ENCODE results near the gene TAX1BP3.

TAX1BP3 gene

DNA sequence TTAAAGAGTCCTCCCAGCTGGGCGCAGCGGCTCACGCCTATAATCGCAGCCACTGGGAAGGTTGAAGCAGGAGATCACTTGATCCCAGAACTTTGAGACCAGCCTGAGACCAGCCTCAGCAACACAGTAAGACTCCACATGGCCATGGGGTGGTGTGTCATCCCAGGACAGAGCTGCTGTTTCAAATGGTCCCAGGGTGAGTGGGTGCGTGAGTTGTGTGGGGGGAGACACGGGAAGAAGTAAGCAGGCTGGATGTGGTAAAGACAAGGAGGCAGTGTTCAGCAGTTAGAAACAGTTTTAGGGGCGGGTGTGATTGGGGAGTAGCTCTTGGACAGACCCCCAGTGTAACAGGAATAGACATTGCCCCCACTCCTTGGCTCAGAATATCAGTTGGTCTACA lies 36.1 kb downstream of the TAX1BP3 start:
- TF ChIP-seq, protein P1, sequence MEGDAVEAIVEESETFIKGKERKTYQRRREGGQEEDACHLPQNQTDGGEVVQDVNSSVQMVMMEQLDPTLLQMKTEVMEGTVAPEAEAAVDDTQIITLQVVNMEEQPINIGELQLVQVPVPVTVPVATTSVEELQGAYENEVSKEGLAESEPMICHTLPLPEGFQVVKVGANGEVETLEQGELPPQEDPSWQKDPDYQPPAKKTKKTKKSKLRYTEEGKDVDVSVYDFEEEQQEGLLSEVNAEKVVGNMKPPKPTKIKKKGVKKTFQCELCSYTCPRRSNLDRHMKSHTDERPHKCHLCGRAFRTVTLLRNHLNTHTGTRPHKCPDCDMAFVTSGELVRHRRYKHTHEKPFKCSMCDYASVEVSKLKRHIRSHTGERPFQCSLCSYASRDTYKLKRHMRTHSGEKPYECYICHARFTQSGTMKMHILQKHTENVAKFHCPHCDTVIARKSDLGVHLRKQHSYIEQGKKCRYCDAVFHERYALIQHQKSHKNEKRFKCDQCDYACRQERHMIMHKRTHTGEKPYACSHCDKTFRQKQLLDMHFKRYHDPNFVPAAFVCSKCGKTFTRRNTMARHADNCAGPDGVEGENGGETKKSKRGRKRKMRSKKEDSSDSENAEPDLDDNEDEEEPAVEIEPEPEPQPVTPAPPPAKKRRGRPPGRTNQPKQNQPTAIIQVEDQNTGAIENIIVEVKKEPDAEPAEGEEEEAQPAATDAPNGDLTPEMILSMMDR (IDR thresholded peaks at IDR 0.05; ENCODE audit: low read depth, low read length) = no peak
- H3K4me3 ChIP-seq (ENCODE audit: low read depth, low read length) = no peak overlapping the region

DNA sequence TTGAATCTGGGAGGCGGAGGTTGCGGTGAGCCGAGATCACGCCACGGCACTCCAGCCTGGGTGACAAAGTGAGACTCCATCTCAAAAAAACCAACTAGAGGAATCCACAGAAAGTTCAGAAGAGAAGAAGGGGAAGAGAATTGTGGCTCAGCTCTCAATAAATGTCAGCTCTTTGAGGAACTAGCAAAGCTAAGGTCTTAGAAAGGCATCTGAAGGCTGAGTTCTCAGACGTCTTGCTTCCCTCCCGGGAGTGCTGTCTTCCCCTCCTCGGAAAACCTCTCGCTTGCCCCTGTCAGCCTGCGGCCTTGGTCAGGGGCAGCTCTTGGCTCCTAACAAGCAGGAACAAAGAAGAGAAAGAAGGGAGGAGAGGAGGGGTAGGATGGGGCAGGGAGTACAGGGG lies 37.6 kb downstream of the TAX1BP3 start:
- TF ChIP-seq, protein P1 (IDR thresholded peaks at IDR 0.05; ENCODE audit: low read depth, low read length) = no peak

DNA sequence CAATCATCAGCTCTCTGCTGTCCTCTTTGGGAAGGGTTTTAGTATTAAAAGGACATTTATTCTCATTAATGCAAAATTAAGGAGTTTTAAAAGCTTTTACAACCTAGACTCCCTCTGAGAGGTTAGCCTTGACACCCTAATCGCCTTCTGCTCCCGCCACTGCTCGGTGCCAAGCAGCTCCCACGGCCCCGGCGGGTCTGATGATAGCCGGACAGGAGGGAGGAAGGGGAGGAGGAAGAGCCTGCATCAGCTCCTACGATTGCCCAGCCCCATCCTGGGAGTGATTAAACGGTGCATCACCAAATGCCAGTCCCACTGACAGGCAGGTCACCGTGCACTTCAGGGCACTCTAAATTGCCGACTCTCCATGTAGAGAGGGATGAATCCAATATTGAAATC lies 40.6 kb downstream of the TAX1BP3 start:
- no peak overlapping the region for H3K4me3 ChIP-seq (ENCODE audit: low read depth, low read length)
- TF ChIP-seq, protein P1 (IDR thresholded peaks at IDR 0.05; ENCODE audit: low read depth, low read length) = no peak

More for the DNA sequence above, 37.6 kb downstream of the TAX1BP3 start:
- no peak overlapping the region for H3K4me3 ChIP-seq (ENCODE audit: low read depth, low read length)

DNA sequence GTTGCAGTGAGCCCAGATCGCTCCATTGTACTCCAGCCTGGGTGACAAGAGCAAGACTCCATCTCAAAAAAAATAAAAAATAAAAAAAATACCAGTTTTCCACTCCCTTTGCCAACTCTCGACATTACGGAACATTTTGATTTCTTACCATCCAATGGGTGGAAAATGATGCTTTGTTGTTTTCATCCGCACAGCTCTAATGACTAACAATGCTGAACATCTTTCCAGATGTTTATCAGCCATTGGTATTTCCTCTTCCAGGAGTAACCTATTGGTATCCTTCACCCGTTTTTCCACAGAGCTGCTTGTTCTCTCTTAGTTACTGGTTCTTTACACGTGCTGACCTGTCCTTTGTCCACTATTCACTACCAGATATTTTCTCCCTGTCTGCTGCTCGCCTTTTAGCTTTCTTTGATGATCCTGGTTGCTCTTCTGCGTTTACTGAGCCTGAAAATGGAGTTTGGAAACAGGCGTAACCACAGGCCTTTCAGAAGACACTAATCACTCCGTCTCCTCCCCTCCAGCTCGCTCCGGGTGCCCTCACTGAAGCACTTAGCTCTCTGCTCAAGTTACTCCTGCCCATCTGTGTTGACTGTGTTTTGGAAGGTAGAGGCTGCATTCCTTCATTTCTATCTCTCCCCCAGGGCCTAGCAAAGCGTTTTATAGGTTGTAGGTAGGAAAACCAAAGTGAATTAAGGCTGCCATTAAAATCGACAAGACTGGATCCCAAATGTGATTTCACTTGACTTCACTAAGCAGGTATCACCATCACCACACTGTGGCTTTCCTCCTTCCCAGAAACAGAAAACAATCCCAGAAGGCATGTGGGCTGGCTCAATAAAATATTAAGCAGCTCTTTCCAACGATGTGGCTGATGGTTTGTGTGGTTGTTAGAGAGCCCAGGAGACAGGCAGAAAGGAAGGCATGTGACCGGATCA lies 41.3 kb downstream of the TAX1BP3 start:
- no peak overlapping the region for H3K4me3 ChIP-seq (ENCODE audit: low read depth, low read length)
- TF ChIP-seq, protein P1 (IDR thresholded peaks at IDR 0.05; ENCODE audit: low read depth, low read length) = no peak

DNA sequence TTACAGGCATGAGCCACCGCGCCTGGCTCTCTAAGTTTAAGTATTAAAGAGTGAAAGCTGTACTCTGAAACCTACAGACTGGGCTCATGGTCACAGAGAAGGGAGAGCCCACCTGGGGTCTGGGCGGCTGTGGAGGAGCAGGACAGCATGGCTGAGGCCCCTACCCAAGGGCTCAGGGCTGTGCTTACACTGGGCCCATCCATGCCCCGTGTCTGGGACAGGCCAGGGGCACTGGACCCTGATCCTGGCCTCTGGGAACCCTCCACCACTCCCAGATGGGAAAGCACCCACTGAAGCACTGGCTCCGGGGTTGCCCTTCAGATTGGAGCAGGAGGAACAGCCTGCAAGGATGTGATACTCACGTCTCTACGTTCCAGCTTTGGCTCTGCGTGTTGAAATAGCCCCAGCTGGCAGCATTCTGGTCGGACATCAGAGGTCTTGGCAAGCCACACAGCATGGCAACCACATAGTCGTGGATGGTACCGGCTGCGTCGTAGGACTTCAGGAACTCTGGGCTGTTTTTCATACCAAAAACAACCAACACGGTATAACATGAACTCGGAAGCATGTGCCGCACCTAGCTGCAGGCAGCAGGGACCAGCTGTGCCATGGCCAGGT lies 45.3 kb downstream of the TAX1BP3 start:
- no peak overlapping the region for H3K4me3 ChIP-seq (ENCODE audit: low read depth, low read length)
- TF ChIP-seq, protein P1 (IDR thresholded peaks at IDR 0.05; ENCODE audit: low read depth, low read length) = no peak

DNA sequence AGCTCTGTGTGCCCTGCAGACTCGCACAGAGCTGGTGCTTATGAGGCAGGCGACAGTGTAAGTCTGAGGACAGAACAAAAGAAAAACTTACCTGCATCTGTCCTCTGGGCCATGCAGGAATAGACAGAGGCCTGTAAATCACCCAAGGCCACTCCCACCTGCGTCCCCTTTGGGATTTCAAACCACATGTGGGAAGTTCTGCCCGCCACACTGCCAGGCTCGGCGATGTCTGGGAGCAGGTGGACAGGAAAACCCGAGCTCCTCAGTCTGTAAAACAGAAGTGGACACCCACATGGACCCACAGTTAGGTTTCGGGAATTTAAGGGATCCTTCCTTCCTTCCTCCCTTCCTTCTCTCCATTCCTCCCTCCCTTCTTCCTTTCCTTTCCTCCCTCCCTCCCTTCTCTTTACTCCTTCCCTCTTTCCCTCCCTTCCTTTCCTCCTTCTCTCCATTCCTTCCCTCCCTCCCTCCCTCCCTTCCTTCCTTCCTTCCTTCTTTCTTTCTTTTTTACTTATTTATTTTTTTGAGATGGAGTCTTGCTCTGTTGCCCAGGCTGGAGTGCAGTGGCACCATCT lies 47.1 kb downstream of the TAX1BP3 start:
- no peak overlapping the region for H3K4me3 ChIP-seq (ENCODE audit: low read depth, low read length)

More for the DNA sequence above, 47.1 kb downstream of the TAX1BP3 start:
- TF ChIP-seq, protein P1 (IDR thresholded peaks at IDR 0.05; ENCODE audit: low read depth, low read length) = no peak

Data from WI38 (cell line).